ENCODE results near the gene RNF212.

The RNF212 gene

DNA sequence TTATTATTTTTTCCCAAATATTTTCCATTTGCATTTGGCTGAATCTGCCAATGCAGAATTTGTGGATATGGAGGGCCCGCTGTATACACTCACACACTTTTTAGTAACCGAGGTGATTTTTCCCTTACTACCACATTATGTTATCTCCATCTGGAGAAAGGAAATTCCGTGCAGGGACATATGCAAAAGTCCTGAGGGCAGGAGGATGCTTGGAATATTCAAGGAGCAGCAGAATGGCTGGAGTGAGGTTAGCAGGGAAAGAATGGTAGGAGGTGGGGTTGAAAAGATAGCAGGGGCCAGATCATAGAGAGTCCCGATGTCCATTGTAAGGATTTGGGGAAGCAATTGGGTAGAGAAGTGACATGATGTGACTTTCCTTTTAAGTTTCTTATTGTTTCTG, 11.5 kb upstream of the RNF212 start:
- DNase-seq (ENCODE audit: insufficient read length, low spot score) (no peak), FAIRE-seq (no peak)
- no peak for TF ChIP-seq POU2F2 (IDR thresholded peaks at IDR 0.05; ENCODE audit: low read depth, low read length)

DNA sequence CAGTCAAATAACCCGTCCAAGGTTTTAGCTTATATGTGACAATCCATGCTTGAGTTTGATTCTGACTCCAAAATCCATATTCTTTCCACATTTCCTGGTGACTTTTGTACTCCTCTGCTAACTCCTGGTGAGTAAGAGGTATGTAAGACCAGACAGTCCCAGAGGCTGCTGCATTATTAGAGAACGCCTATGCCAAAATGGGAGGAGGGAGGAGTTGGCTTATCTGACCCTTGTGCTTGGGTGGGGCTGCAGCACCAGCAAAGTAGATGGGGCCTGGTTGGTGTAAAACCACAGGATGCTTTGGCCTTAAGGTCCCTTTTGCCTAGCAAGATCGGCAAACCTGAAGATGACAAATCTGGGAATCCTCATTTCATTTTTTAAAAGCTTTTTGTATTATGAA, 9.1 kb upstream of the RNF212 start:
- DNase-seq (ENCODE audit: insufficient read length, low spot score) (no peak), FAIRE-seq (no peak)
- TF ChIP-seq PAX5 (IDR thresholded peaks at IDR 0.05; ENCODE audit: insufficient read depth, low read length, severe bottlenecking) = no peak
- TF ChIP-seq TAF1 (IDR thresholded peaks at IDR 0.05; ENCODE audit: low read depth, low read length) = no peak
- TF ChIP-seq SPI1 (IDR thresholded peaks at IDR 0.05; ENCODE audit: low read depth, low read length) = no peak
- TF ChIP-seq POLR2A (IDR thresholded peaks at IDR 0.05; ENCODE audit: low read depth, low read length) = no peak
- TF ChIP-seq POU2F2 (IDR thresholded peaks at IDR 0.05; ENCODE audit: low read depth, low read length) = no peak
- TF ChIP-seq POLR2AphosphoS5 (IDR thresholded peaks at IDR 0.05; ENCODE audit: low read depth, low read length) = no peak

DNA sequence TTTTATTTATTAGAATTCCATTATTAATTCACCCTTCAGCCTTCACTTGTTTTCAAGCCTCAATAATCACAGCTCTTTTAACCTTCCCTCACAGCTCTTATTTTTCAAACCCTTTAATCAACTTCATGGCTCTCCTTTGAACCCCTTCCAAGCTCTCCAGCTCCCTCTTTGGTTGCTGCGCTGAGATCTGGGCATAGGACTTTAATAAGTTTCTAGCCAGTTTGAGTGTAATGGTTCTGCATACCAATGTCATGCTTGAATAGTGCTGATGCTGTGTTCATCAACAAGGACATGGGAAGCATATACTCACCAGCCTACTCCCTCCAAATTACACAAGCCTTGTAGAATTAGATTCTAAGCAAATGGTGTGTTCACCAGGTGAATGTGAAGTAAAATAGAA, 3.5 kb upstream of the RNF212 start:
- no peak for DNase-seq (ENCODE audit: insufficient read length, low spot score)
- FAIRE-seq = no peak
- no peak for TF ChIP-seq POU2F2 (IDR thresholded peaks at IDR 0.05; ENCODE audit: low read depth, low read length)
- TF ChIP-seq PAX5 (IDR thresholded peaks at IDR 0.05; ENCODE audit: insufficient read depth, low read length, severe bottlenecking) = no peak
- TF ChIP-seq POLR2AphosphoS5 (IDR thresholded peaks at IDR 0.05; ENCODE audit: low read depth, low read length) = no peak
- no peak for TF ChIP-seq POLR2A (IDR thresholded peaks at IDR 0.05; ENCODE audit: low read depth, low read length)
- no peak for TF ChIP-seq TAF1 (IDR thresholded peaks at IDR 0.05; ENCODE audit: low read depth, low read length)
- no peak for TF ChIP-seq SPI1 (IDR thresholded peaks at IDR 0.05; ENCODE audit: low read depth, low read length)

DNA sequence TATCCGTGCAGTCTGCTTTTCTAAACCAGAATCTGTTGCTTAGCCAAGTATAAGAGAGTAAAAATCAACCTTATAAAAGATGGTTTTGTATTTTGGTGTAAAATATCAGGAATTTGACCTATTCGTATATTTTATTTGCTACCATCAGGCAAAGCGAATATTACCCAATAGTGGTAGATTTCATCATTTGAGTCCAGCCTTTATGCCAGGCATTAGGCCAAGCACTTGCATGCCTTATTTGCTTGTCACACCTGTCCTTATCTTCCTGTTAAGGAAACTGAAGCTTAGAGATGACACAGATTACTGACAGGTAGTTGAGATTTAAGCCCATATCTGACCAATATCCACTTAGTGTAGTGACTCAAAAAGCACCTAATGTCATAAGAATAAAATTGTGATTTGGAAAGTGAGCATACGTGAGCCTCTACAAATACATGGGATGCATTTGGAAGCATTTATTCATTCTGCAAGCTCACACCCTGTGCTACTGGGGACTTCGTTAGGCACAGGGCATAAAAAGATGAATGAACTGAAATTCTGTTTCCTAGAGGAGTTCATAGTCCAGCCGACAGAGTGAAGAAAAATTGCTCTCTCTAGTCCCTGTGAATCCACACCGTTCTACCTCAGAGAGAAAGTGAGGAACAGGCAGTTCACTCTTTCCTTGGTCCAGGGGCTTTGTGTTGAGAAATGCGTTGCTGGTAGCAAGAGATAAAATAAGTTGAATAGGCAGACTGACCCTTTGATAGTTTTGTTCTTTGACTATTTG, 2.3 kb upstream of the RNF212 start:
- TF ChIP-seq SPI1 (IDR thresholded peaks at IDR 0.05; ENCODE audit: low read depth, low read length) (no peak), POU2F2 (IDR thresholded peaks at IDR 0.05; ENCODE audit: low read depth, low read length) (no peak), TAF1 (IDR thresholded peaks at IDR 0.05; ENCODE audit: low read depth, low read length) (no peak), POLR2A (IDR thresholded peaks at IDR 0.05; ENCODE audit: low read depth, low read length) (no peak), PAX5 (IDR thresholded peaks at IDR 0.05; ENCODE audit: insufficient read depth, low read length, severe bottlenecking) (no peak), POLR2AphosphoS5 (IDR thresholded peaks at IDR 0.05; ENCODE audit: low read depth, low read length) (no peak)
- DNase-seq (ENCODE audit: insufficient read length, low spot score) (no peak), FAIRE-seq (no peak)

DNA sequence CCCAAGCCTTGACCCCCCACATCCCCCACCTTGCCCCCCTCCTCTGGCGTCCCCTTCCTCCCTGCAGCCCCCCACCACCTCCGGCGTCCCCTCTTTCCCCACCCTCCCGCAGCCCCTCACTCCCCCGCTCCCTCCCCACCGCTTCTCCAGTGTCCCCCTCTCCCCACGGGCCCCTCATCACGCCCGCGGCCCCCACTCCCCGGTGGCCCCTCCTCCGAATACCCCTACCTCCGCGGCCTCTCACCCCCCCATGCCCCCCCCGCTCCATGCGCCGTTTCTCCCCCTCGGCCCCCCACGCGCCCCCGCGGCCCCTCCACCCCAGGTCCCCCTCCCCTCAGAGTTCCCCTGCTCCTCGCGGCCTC, 562 bp downstream of the RNF212 start:
- no peak for TF ChIP-seq TAF1 (IDR thresholded peaks at IDR 0.05; ENCODE audit: low read depth, low read length)
- DNase-seq (ENCODE audit: insufficient read length, low spot score) (no peak), FAIRE-seq (no peak)

DNA sequence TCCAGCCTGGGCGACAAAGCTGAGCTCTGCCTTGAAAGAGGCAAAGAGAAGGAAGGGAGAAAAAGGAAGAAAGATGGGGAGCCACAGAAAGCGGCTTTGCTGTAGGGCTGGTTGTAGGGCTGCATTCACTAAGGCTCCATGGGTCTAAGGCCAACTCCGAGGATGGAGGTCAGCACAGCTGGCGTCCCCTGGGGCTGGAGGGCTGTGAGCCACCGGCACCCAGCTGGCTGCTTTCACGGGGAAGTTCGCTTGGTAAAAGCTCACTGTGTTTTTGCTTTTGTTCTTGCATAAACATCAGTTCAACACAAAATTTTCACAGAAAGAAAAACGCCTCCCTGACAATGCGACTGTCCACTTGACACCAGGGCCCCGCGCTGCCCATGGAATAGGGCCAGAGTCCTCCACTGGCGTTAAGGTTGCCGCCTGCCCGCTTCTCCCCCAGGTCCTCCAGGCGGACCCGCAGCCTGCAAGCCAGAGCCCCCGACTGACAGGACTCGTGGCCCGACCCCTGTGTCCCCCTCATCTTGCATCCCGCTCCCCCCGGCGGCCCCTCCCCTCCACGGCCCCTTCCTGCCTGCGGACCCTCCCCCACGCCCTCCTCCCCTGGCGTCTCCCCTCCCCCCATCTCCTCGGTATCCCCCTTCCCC, 1.1 kb downstream of the RNF212 start:
- FAIRE-seq (no peak), DNase-seq (ENCODE audit: insufficient read length, low spot score) (no peak)
- TF ChIP-seq POLR2AphosphoS5 (IDR thresholded peaks at IDR 0.05; ENCODE audit: low read depth, low read length) (no peak), PAX5 (IDR thresholded peaks at IDR 0.05; ENCODE audit: insufficient read depth, low read length, severe bottlenecking) (no peak), POLR2A (IDR thresholded peaks at IDR 0.05; ENCODE audit: low read depth, low read length) (no peak), SPI1 (IDR thresholded peaks at IDR 0.05; ENCODE audit: low read depth, low read length) (no peak), POU2F2 (IDR thresholded peaks at IDR 0.05; ENCODE audit: low read depth, low read length) (no peak), TAF1 (IDR thresholded peaks at IDR 0.05; ENCODE audit: low read depth, low read length) (no peak)

DNA sequence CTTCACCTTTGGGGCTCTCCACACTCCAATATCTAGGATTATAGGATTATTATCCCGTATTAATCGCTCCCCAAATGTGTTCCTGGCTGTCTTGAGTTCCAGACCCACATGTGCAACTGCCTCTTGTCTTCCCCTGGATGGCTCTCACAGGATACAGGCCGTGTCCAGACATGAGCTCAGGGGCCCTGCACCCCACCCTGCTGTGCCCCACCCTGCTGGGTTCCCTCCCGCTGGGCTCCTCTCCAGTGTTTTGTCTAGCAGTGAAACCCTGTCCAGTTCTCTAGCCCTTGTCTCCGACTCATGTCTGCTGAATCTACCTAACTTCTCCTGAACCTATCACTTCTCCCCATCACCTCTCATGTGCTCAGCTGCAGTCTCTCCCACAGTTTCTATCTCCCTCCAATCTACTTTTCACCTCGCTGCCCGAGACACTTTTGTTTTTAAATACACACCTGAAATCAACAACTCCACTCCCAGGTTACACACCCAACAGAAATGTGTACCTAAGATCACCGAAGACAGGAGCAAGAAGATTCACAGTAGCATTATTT, 2.0 kb downstream of the RNF212 start:
- DNase-seq (ENCODE audit: insufficient read length, low spot score) = no peak
- FAIRE-seq = no peak
- TF ChIP-seq POLR2AphosphoS5 (IDR thresholded peaks at IDR 0.05; ENCODE audit: low read depth, low read length) = no peak
- no peak for TF ChIP-seq PAX5 (IDR thresholded peaks at IDR 0.05; ENCODE audit: insufficient read depth, low read length, severe bottlenecking)
- TF ChIP-seq POLR2A (IDR thresholded peaks at IDR 0.05; ENCODE audit: low read depth, low read length) = no peak
- no peak for TF ChIP-seq TAF1 (IDR thresholded peaks at IDR 0.05; ENCODE audit: low read depth, low read length)
- TF ChIP-seq POU2F2 (IDR thresholded peaks at IDR 0.05; ENCODE audit: low read depth, low read length) = no peak
- no peak for TF ChIP-seq SPI1 (IDR thresholded peaks at IDR 0.05; ENCODE audit: low read depth, low read length)

DNA sequence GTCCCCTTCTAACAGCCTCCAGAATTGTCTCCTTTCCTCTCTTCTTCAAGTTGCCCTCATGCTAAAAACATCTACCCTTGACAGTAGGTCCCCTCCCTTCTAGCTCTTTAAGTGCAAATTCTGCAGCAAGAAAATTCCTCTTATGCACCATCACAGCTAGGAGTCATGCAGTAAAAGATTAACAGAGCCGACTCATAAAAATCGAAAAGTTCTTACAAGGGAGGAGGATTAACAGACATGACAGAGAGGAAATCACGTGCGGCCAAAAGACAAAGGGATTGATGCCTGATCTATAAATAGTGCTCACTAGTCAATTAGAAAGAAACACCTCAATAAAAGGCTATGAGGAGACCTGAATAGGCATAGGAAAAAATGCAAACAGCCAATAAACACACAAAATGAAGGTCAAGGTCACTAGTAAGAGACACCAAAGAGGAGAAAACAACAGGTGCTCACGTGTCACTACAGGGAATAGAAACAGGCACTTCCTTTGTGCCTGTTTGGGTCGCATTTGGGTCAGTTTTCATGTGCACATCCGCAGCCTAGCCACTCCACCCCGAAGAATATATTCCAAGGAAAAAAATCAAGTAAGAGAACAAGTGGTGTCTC, 3.4 kb downstream of the RNF212 start:
- no peak for TF ChIP-seq SPI1 (IDR thresholded peaks at IDR 0.05; ENCODE audit: low read depth, low read length)
- no peak for TF ChIP-seq PAX5 (IDR thresholded peaks at IDR 0.05; ENCODE audit: insufficient read depth, low read length, severe bottlenecking)
- TF ChIP-seq POU2F2 (IDR thresholded peaks at IDR 0.05; ENCODE audit: low read depth, low read length) = no peak
- TF ChIP-seq POLR2A (IDR thresholded peaks at IDR 0.05; ENCODE audit: low read depth, low read length) = no peak
- no peak for TF ChIP-seq TAF1 (IDR thresholded peaks at IDR 0.05; ENCODE audit: low read depth, low read length)
- no peak for TF ChIP-seq POLR2AphosphoS5 (IDR thresholded peaks at IDR 0.05; ENCODE audit: low read depth, low read length)
- no peak for DNase-seq (ENCODE audit: insufficient read length, low spot score)
- no peak for FAIRE-seq

DNA sequence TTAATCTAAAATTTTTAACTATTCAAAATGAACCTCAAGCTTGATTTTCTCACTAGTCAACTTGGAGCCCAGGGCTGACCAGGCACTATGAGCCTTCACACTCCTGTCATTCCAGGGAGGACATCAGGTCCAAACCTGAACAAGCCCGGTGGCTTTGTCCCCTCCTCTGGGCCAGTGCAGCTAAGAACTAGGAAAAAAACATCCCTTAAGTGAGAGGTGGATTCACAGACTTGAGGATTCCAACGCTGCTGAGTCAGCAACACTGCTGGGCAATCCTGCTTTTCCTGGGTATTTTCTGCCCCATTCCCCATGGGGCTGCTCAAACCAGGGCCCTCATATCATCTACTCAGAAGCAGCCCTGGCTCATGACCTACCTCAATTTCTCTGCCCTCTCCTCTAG, 4.0 kb downstream of the RNF212 start:
- no peak for TF ChIP-seq POLR2A (IDR thresholded peaks at IDR 0.05; ENCODE audit: low read depth, low read length)
- TF ChIP-seq TAF1 (IDR thresholded peaks at IDR 0.05; ENCODE audit: low read depth, low read length) = no peak
- TF ChIP-seq PAX5 (IDR thresholded peaks at IDR 0.05; ENCODE audit: insufficient read depth, low read length, severe bottlenecking) = no peak
- no peak for TF ChIP-seq SPI1 (IDR thresholded peaks at IDR 0.05; ENCODE audit: low read depth, low read length)
- no peak for TF ChIP-seq POU2F2 (IDR thresholded peaks at IDR 0.05; ENCODE audit: low read depth, low read length)
- TF ChIP-seq POLR2AphosphoS5 (IDR thresholded peaks at IDR 0.05; ENCODE audit: low read depth, low read length) = no peak
- FAIRE-seq (no peak), DNase-seq (ENCODE audit: insufficient read length, low spot score) (no peak)

Data from GM12891 (cell line).